Measurements from ENCODE around the gene POLR3K.
A peak's percentile ranks its signal among the peaks of the same experiment; 100 is the strongest.

The POLR3K gene

GRCh38 chr16:74747-75334 is 21.4 kb upstream of the POLR3K start:
- DNase-seq (ENCODE audit: low read depth): no peak
- TF ChIP-seq CTCF (IDR thresholded peaks at IDR 0.05; ENCODE audit: insufficient read depth, low read depth, low read length, missing control alignments): no peak
- H3K4me3 ChIP-seq (ENCODE audit: low read depth, low read length): no peak overlapping the region

- DNase-seq (ENCODE audit: low read depth): no peak
Observed at GRCh38 chr16:74051-74746, 20.8 kb upstream of the POLR3K start.

GRCh38 chr16:72561-73548 is 19.4 kb upstream of the POLR3K start, which contains the start of gene RHBDF1:
Gene RHBDF1, minus strand, starts transcription at chr16:72631. Its CDS starts 7,616 bp downstream, at chr16:65015.
- no peak for TF ChIP-seq CTCF (IDR thresholded peaks at IDR 0.05; ENCODE audit: insufficient read depth, low read depth, low read length, missing control alignments)
- DNase-seq (ENCODE audit: low read depth): peak; percentile 28
- H3K4me3 ChIP-seq (ENCODE audit: low read depth, low read length): no peak within 1 kb of the TSS; the same call in 1 of the 2 replicates

More at GRCh38 chr16:74051-74746, 20.8 kb upstream of the POLR3K start:
- TF ChIP-seq CTCF (IDR thresholded peaks at IDR 0.05; ENCODE audit: insufficient read depth, low read depth, low read length, missing control alignments): no peak
- H3K4me3 ChIP-seq (ENCODE audit: low read depth, low read length): no peak overlapping the region

GRCh38 chr16:71540-72401 is 18.4 kb upstream of the POLR3K start:
- DNase-seq (ENCODE audit: low read depth): no peak
- no peak for TF ChIP-seq CTCF (IDR thresholded peaks at IDR 0.05; ENCODE audit: insufficient read depth, low read depth, low read length, missing control alignments)
- no peak overlapping the region; the same call in 1 of the 2 replicates for H3K4me3 ChIP-seq (ENCODE audit: low read depth, low read length)

- TF ChIP-seq CTCF (IDR thresholded peaks at IDR 0.05; ENCODE audit: insufficient read depth, low read depth, low read length, missing control alignments): no peak
- DNase-seq (ENCODE audit: low read depth): no peak
- H3K4me3 ChIP-seq (ENCODE audit: low read depth, low read length): no peak overlapping the region
Observed at GRCh38 chr16:71210-71539, 17.8 kb upstream of the POLR3K start.

GRCh38 chr16:69181-69580 is 15.8 kb upstream of the POLR3K start:
- H3K4me3 ChIP-seq (ENCODE audit: low read depth, low read length): no peak overlapping the region
- no peak for TF ChIP-seq CTCF (IDR thresholded peaks at IDR 0.05; ENCODE audit: insufficient read depth, low read depth, low read length, missing control alignments)
- no peak for DNase-seq (ENCODE audit: low read depth)

Measured in GM12865 (cell line).